ENCODE measurements around the gene VAT1L.

DNA sequence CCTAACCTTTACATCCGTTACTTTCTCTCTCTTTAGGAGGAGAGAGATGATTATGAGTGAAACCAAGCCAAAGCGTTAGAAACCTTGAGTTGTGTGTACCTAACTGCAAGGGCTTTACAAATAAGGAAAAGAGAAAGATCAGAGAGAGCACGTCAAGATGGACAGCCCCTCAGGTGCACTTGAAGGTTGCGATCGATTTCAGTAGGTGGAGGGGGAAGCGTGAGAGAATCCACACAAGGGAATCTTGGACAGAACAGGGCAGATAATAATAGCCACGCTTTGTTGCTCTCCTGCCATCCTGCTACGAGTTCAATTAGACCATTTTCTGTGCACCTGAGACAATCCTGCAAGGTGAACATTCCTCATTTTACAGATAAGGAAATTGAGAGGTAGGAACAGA lies 78.4 kb downstream of the VAT1L start:
- TF ChIP-seq TAF1 (IDR thresholded peaks at IDR 0.05; ENCODE audit: low read depth) (no peak), EP300 (IDR thresholded peaks at IDR 0.05; ENCODE audit: borderline replicate concordance) (no peak), RAD21 (IDR thresholded peaks at IDR 0.05; ENCODE audit: low read depth) (no peak), ZBTB7A (IDR thresholded peaks at IDR 0.05; ENCODE audit: low read depth) (no peak), TEAD4 (IDR thresholded peaks at IDR 0.05) (no peak), CEBPB (IDR thresholded peaks at IDR 0.05) (no peak), YY1 (IDR thresholded peaks at IDR 0.05; ENCODE audit: low read depth) (no peak)
